Fibroblast of lung (primary cell): ENCODE data around the gene EIF1AY.

ENCODE experiments used
- EZH2 ChIP-seq: IDR thresholded peaks from 2 replicates; pipeline ENCODE4 v1.5.1; 2012; ENCODE audit warnings: low read length, control low read depth, mild to moderate bottlenecking; ENCODE audit errors: missing control alignments
- TF ChIP-seq, protein P1 (sequence below), 2 donors: IDR thresholded peaks in 1 of 2; conservative IDR thresholded peaks in 1 of 2; 1 replicate in 1 of 2; 2 replicates in 1 of 2; pipeline ENCODE4 v1.5.1; 2011 to 2012; ENCODE audit warnings: low read length in 2 of 2, control low read depth in 1 of 2, inconsistent platforms in 1 of 2, low read depth in 1 of 2, mild to moderate bottlenecking in 1 of 2

- TF ChIP-seq, protein P1, sequence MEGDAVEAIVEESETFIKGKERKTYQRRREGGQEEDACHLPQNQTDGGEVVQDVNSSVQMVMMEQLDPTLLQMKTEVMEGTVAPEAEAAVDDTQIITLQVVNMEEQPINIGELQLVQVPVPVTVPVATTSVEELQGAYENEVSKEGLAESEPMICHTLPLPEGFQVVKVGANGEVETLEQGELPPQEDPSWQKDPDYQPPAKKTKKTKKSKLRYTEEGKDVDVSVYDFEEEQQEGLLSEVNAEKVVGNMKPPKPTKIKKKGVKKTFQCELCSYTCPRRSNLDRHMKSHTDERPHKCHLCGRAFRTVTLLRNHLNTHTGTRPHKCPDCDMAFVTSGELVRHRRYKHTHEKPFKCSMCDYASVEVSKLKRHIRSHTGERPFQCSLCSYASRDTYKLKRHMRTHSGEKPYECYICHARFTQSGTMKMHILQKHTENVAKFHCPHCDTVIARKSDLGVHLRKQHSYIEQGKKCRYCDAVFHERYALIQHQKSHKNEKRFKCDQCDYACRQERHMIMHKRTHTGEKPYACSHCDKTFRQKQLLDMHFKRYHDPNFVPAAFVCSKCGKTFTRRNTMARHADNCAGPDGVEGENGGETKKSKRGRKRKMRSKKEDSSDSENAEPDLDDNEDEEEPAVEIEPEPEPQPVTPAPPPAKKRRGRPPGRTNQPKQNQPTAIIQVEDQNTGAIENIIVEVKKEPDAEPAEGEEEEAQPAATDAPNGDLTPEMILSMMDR (conservative IDR thresholded peaks at IDR 0.05 in 1 of 2, IDR thresholded peaks at IDR 0.05 in 1 of 2; ENCODE audit: low read depth in 1 of 2, low read length in 2 of 2) = no peak
- TF ChIP-seq EZH2 = no peak
Observed at GRCh38 chrY:20575531-20576121, at the start of gene EIF1AY.
